Activated CD8-positive, alpha-beta T cell treated with anti-CD3 and anti-CD28 coated beads for 36 hours (primary cell): Measurements from ENCODE around the gene ZBTB46. TPM values are rescaled to one million over a fixed set of nuclear protein-coding genes. Genes with fewer than 3 reads are reported as not detected.

Experiments
- ATAC-seq: fragments of 200-7000 bp; cut with Tn5 transposase; one replicate; pipeline ENCODE4 v1.10.0; 2021; ENCODE audit warnings: mild to moderate bottlenecking, moderate library complexity
- CTCF ChIA-PET: fragments of 350-600 bp; sonication (Branson Sonifier 250); formaldehyde crosslinking; loops from one replicate; lab custom pipeline; 2021; ENCODE audit warnings: antibody characterized with exemption; lab: Charles Lee
- POLR2A ChIA-PET: fragments of 350-600 bp; sonication (Branson Sonifier 250); formaldehyde crosslinking; loops from one replicate; lab custom pipeline; 2021; ENCODE audit warnings: antibody characterized with exemption; lab: Charles Lee
- DNase-seq: peaks from one replicate; pipeline ENCODE4 v3.0.0-alpha.2; 2020
- H3K27ac Mint-ChIP-seq: one replicate; pipeline ENCODE4 v1.8.0; 2021; ENCODE audit warnings: mild to moderate bottlenecking, mixed read lengths
- H3K27me3 Mint-ChIP-seq: one replicate; pipeline ENCODE4 v1.8.0; 2021; ENCODE audit warnings: mixed read lengths
- H3K36me3 Mint-ChIP-seq: one replicate; pipeline ENCODE4 v1.8.0; 2021; ENCODE audit warnings: low read depth, mixed read lengths
- H3K4me1 Mint-ChIP-seq: one replicate; pipeline ENCODE4 v1.8.0; 2021; ENCODE audit warnings: low read depth, mixed read lengths
- H3K4me3 Mint-ChIP-seq: one replicate; pipeline ENCODE4 v1.8.0; 2021; ENCODE audit warnings: mild to moderate bottlenecking, moderate library complexity, mixed read lengths
- H3K9me3 Mint-ChIP-seq: one replicate; pipeline ENCODE4 v1.8.0; 2021; ENCODE audit warnings: mixed read lengths
- intact Hi-C: fragments of 100-400 bp; cut with micrococcal nuclease; formaldehyde crosslinking; loops from one replicate; pipeline ENCODE4 v1.10.0; 2022
- total RNA-seq, 2 experiments: library from RNA; stranded (reverse); gene quantifications; one replicate each; pipeline ENCODE4 v1.2.3, GENCODE V29; 2021
- TF ChIP-seq, protein P1 (sequence below): fragments of 200-600 bp; IDR thresholded peaks from one replicate; pipeline ENCODE4 v1.8.0; 2022; ENCODE audit warnings: antibody characterized with exemption, mild to moderate bottlenecking

Gene ZBTB46
- total RNA-seq, 2 experiments from 2014 or later = 0.31 to 0.38 TPM

DNA sequence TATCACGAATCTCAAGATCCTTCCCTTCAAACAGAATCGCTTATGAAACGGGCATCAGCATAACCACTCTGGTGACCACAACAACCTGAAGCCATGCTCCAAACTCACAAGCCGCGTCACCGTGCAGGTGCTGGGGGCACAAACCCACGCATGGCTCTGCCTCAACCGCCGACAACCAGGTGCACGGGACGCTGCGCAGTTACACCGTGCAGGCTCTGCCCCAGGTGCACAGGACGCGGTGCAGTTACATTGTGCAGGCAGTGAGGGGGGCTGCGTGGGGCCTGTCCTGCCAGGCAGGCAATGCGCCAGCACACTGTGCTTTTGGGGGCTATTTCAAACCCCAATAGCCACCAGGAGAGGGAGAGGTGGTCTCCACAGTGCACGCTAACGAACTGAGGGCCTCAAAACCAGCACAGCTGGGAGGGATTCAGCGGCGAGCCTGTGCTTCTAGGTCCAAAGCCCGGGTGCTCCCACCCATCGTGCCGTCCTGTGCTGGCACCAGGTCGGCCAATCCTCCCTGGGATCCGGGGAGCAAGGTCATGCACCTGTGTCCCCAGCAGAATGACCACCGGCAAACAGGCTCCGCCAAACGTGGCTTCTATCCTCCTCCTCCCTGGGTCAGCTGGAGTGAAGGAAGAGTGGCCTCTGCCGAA is 35.8 kb downstream of the ZBTB46 start:
- intact Hi-C loops = no loop called here
- Mint-ChIP-seq H3K4me1 (peaks cover 3% of the 10 kb centered on the region), H3K27ac (no peak overlapping the region), H3K27me3 (peaks cover 13% of the 10 kb centered on the region), H3K9me3 (no peaks in the 10 kb centered on the region), H3K4me3 (no peak overlapping the region), H3K36me3 (no peaks in the 10 kb centered on the region)
- ChIA-PET POLR2A (no interaction called here), CTCF (interaction anchor here (0.7 to 1.6 kb wide), 4 partner anchors 9 to 69 kb away, joined by 3 to 6 read pairs (median 4); partner anchors contain the start of gene TPD52L2)
- TF ChIP-seq, protein P1, sequence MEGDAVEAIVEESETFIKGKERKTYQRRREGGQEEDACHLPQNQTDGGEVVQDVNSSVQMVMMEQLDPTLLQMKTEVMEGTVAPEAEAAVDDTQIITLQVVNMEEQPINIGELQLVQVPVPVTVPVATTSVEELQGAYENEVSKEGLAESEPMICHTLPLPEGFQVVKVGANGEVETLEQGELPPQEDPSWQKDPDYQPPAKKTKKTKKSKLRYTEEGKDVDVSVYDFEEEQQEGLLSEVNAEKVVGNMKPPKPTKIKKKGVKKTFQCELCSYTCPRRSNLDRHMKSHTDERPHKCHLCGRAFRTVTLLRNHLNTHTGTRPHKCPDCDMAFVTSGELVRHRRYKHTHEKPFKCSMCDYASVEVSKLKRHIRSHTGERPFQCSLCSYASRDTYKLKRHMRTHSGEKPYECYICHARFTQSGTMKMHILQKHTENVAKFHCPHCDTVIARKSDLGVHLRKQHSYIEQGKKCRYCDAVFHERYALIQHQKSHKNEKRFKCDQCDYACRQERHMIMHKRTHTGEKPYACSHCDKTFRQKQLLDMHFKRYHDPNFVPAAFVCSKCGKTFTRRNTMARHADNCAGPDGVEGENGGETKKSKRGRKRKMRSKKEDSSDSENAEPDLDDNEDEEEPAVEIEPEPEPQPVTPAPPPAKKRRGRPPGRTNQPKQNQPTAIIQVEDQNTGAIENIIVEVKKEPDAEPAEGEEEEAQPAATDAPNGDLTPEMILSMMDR = no peak
- DNase-seq (no peak), ATAC-seq (no peak)

DNA sequence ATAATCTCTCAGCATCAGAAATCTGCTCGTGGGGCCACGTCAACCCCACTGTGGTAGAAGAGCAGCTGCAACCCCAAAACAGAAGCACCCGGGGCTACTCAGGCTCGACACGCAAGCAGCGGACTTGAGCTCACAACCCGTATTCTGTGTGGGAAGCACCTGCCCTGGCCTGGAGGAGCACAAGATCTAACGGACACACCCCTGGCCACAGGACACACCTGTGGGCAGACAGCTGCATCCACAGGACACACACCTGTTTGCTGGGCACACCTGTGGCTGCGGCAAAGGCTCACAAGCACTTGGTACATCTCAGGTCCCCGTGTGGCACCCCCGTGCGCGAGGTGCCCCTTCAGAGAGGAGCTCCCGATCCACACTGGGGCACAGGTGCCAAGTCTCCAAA is 36.5 kb downstream of the ZBTB46 start:
- POLR2A ChIA-PET = interaction anchor here (1.0 kb wide), 1 partner anchor 16 kb away, joined by 3 read pairs; no protein-coding TSS in a partner anchor
- no peak for DNase-seq
- TF ChIP-seq, protein P1 = no peak
- Mint-ChIP-seq H3K4me1 (peaks cover 3% of the 10 kb centered on the region), H3K4me3 (no peak overlapping the region), H3K27me3 (peaks cover 13% of the 10 kb centered on the region), H3K36me3 (no peaks in the 10 kb centered on the region), H3K9me3 (no peaks in the 10 kb centered on the region), H3K27ac (no peak overlapping the region)
- intact Hi-C loops = no loop called here
- CTCF ChIA-PET = interaction anchor here (1.2 to 1.6 kb wide), 3 partner anchors 9 to 70 kb away, joined by 4 to 6 read pairs (median 5); partner anchors contain the start of gene TPD52L2
- ATAC-seq = no peak

DNA sequence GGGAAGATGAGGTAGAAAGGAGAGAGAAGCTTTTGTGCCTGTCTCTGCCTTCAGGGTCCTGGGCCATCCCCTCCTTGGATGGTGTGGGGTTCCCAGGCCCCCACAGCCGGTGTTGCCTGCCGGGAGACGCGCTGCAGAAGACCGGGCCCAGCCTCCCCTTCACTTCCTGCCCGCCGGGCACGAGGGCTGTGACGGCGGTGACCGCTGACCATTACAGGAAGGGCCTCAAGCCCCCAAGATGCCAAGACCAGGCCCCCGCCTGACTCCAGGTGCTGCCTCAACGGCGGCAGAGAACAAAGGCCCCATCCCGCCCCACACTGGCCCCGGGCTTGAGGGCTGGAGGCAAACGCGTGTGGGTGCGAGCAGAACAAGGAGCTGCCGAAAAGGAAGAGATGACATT is 38.2 kb downstream of the ZBTB46 start:
- ChIA-PET POLR2A (no interaction called here), CTCF (interaction anchor here (1.1 kb wide), 1 partner anchor 255 kb away, joined by 3 read pairs; no protein-coding TSS in a partner anchor)
- ATAC-seq (no peak), DNase-seq (no peak)
- H3K9me3 Mint-ChIP-seq = no peaks in the 10 kb centered on the region
- H3K27me3 Mint-ChIP-seq = peaks cover 13% of the 10 kb centered on the region
- peaks cover 3% of the 10 kb centered on the region for H3K4me1 Mint-ChIP-seq
- H3K4me3 Mint-ChIP-seq = no peak overlapping the region
- intact Hi-C loops = no loop called here
- H3K36me3 Mint-ChIP-seq = no peaks in the 10 kb centered on the region
- TF ChIP-seq, protein P1 = no peak
- no peak overlapping the region for H3K27ac Mint-ChIP-seq

DNA sequence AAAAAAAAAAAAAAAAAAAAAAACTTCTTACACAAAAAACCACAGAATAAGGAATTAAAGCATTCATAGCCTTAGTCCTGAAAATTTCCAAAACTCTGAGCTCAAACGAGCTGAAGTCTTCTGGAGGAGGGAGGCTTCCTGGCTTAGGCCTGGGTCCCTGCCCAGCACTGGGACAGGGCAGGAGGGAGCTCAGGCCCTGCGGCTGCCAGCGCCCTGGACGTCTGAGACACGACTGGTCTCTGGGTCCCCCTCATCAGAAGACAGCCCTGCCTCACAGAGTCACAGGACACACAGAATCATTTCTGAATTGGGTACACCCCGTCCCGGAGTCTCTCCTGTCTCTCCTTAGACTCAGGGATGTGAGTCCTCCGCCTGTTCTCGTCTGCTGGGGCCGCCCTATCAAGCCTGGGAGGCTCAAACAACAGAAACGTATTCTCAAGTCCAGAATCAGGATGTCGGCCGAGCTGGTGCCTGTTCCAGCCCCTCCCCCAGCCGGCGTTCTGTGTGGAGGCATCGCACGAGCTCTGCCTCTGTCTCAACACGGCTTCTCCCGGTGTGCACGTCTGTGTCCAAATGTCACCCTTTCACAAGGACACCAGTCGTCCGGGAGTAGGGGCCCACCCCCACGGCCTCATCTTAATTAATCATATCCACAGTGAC is 39.4 kb downstream of the ZBTB46 start:
- H3K4me1 Mint-ChIP-seq = peaks cover 3% of the 10 kb centered on the region
- intact Hi-C loops = no loop called here
- ChIA-PET CTCF (no interaction called here), POLR2A (no interaction called here)
- no peaks in the 10 kb centered on the region for H3K9me3 Mint-ChIP-seq
- no peaks in the 10 kb centered on the region for H3K36me3 Mint-ChIP-seq
- TF ChIP-seq, protein P1 = no peak
- H3K4me3 Mint-ChIP-seq = no peak overlapping the region
- DNase-seq (no peak), ATAC-seq (no peak)
- peaks cover 13% of the 10 kb centered on the region for H3K27me3 Mint-ChIP-seq
- no peak overlapping the region for H3K27ac Mint-ChIP-seq
